IMR-90 (cell line): Measurements from ENCODE around the gene SRSF4.

ENCODE experiments used
- CEBPB ChIP-seq: IDR thresholded peaks from 2 replicates; pipeline ENCODE4 v1.6.1; 2012; ENCODE audit warnings: low read depth, low read length, improper control_type of control experiment
- CTCF ChIP-seq: conservative IDR thresholded peaks from 2 replicates; pipeline ENCODE4 v1.5.1; 2012; ENCODE audit warnings: mild to moderate bottlenecking, low read depth, low read length, improper control_type of control experiment
- POLR2A ChIP-seq: IDR thresholded peaks from 2 replicates; pipeline ENCODE4 v1.6.1; 2012; ENCODE audit warnings: mild to moderate bottlenecking, low read depth, low read length
- RAD21 ChIP-seq: IDR thresholded peaks from 2 replicates; pipeline ENCODE4 v1.6.1; 2012; ENCODE audit warnings: low read length, improper control_type of control experiment
- SMC3 ChIP-seq: fragments of 150-350 bp; IDR thresholded peaks from 2 replicates; pipeline ENCODE4 v1.6.1; 2016; ENCODE audit warnings: low read depth, mild to moderate bottlenecking, antibody characterized with exemption, low read length, moderate library complexity

GRCh38 chr1:29121516-29121935 lies 60.2 kb downstream of the SRSF4 start:
- TF ChIP-seq SMC3 (no peak), POLR2A (no peak), CTCF (no peak), CEBPB (no peak), RAD21 (no peak)
